NK-92 (cell line): ENCODE data around the gene WNT1.

Source experiments
- DNase-seq: peaks from one replicate; lab custom pipeline; 2025; ENCODE audit not compliant: unreplicated experiment; lab: John Stamatoyannopoulos, UW

The WNT1 gene

GRCh38 chr12:48978291-48978740 is at the start of gene WNT1:
WNT1 (plus strand) TSS chr12:48978322; CDS start chr12:48978651, 329 bp downstream.
- no peak for DNase-seq

- DNase-seq, result no peak
Measured at GRCh38 chr12:48929551-48929950, 48.6 kb upstream of the WNT1 start.

GRCh38 chr12:48930475-48930874 is 47.6 kb upstream of the WNT1 start:
- DNase-seq, result no peak

- DNase-seq, result no peak
Measured at GRCh38 chr12:48932878-48933277, 45.2 kb upstream of the WNT1 start.

- no peak for DNase-seq
Measured at GRCh38 chr12:48933664-48934311, 44.3 kb upstream of the WNT1 start.

- DNase-seq, result no peak
Measured at GRCh38 chr12:48934312-48934706, 43.8 kb upstream of the WNT1 start.

- DNase-seq, result no peak
Measured at GRCh38 chr12:48936379-48936979, 41.6 kb upstream of the WNT1 start.

GRCh38 chr12:48937170-48937569 is 41.0 kb upstream of the WNT1 start:
- DNase-seq, result no peak

- no peak for DNase-seq
Measured at GRCh38 chr12:48938805-48939204, 39.3 kb upstream of the WNT1 start.

GRCh38 chr12:48940181-48940580 is 37.9 kb upstream of the WNT1 start:
- no peak for DNase-seq

GRCh38 chr12:48943221-48943620 is 34.9 kb upstream of the WNT1 start:
- DNase-seq, result no peak

- no peak for DNase-seq
Measured at GRCh38 chr12:48946205-48946604, 31.9 kb upstream of the WNT1 start.

GRCh38 chr12:48946943-48947342 is 31.2 kb upstream of the WNT1 start:
- no peak for DNase-seq

GRCh38 chr12:48947727-48948126 is 30.4 kb upstream of the WNT1 start:
- no peak for DNase-seq

GRCh38 chr12:48952691-48953090 is 25.4 kb upstream of the WNT1 start:
- no peak for DNase-seq

- DNase-seq, result no peak
Measured at GRCh38 chr12:48954061-48954460, 24.1 kb upstream of the WNT1 start.

- no peak for DNase-seq
Measured at GRCh38 chr12:48954841-48955501, 23.2 kb upstream of the WNT1 start.

- no peak for DNase-seq
Measured at GRCh38 chr12:48956279-48957140, 21.6 kb upstream of the WNT1 start.

- DNase-seq, result peak; percentile 54
Measured at GRCh38 chr12:48957141-48958048, 20.7 kb upstream of the WNT1 start, which contains the start of gene ARF3. ARF3 (minus strand) TSS chr12:48957487; CDS start chr12:48941095, 16,392 bp downstream.

- no peak for DNase-seq
Measured at GRCh38 chr12:48958049-48958388, 20.1 kb upstream of the WNT1 start.
